ENCODE measurements around the gene TMEM94.

Gene TMEM94

GRCh38 chr17:75480281-75480680, 23.8 kb downstream of the TMEM94 start:
- TF ChIP-seq ZNF274 (IDR thresholded peaks at IDR 0.05; ENCODE audit: low read depth, low read length), result no peak
- H3K4me3 ChIP-seq (ENCODE audit: low read length), result no peak overlapping the region

DNA sequence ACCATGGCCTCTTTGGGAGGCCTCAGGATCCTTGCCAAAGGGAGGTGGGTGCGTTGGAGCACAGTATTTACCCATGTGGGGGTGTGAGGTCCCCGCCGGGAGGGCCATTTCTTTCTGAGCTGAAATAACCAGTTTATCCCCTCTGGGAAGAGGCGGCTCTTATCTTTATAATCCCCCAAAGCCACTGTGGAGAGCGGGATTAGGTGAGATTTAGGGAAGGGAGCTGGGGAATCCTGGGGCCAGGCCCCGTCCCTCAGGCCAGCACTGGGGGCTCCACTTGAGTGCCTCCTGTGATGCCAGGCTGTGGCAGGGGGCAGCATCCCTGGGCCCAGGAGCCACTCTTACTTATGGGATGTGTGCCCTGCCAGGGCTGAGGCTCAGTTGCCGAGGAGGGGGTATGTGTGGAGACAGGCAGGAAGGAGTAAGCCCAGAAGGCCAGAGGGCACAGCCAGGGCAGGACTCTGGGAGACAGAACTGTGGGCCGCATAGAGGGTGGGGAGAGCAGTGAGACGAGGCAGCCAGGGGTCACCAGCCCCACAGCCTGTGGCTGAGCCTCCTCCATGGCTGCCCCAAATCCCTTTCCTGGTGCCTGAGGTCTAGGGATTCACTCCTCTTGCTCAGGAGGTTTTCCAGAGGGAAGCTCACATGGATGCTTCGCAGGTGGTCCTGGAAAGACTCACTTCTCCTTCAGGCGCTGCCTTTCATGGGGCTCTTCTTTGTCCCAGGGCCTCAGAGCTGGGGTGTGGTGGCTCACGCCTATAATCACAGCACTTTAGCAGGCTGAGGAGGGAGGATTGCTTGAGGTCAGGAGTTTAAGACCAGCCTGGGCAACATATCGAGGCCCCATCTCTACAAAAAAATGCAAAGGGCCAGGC, 25.0 kb downstream of the TMEM94 start:
- H3K4me3 ChIP-seq (ENCODE audit: low read length), result no peak overlapping the region
- TF ChIP-seq ZNF274 (IDR thresholded peaks at IDR 0.05; ENCODE audit: low read depth, low read length), result no peak

DNA sequence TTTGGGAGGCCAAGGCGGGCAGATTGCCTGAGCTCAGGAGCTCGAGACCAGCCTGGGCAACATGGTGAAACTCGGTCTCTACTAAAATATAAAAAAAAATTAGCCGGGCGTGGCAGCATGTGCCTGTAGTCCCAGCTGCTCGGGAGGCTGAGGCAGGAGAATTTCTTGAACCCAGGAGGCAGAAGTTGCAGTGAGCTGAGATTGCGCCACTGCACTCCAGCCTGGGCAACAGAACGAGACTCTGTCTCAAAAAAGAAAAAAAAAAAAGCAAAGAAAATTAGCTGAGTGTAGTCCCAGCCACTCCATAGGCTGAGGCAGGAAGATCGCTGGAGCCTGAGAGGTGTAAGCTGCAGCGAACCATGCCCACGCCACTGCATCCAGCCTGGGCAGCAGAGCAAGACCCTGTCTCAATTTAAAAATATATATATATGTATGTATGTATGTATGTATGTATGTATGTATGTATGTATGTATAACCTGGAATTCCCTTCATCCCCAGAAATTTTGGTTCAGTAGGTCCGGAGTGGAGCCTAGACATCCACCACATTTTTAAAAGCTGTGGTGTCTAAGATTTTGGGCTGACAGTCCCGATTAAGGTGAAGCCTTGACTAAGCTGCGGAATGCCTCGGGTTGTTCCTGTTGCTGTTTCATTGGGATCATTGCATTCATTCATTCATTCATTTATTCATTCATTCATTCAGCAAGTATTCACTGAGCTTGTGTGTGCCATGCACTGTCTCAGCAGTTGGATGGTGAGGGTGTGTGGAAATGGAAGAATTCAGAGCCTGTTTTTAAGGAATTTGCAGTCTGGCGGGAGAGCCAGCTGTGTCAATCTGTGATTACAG, 25.9 kb downstream of the TMEM94 start:
- TF ChIP-seq ZNF274 (IDR thresholded peaks at IDR 0.05; ENCODE audit: low read depth, low read length), result no peak
- H3K4me3 ChIP-seq (ENCODE audit: low read length), result no peak overlapping the region

- no peak overlapping the region for H3K4me3 ChIP-seq (ENCODE audit: low read length)
- no peak for TF ChIP-seq ZNF274 (IDR thresholded peaks at IDR 0.05; ENCODE audit: low read depth, low read length)
Observed at GRCh38 chr17:75485688-75486087, 29.3 kb downstream of the TMEM94 start.

- no peak for TF ChIP-seq ZNF274 (IDR thresholded peaks at IDR 0.05; ENCODE audit: low read depth, low read length)
Observed at GRCh38 chr17:75486151-75486550, 29.7 kb downstream of the TMEM94 start.

GRCh38 chr17:75486951-75487350, 30.5 kb downstream of the TMEM94 start:
- no peak overlapping the region for H3K4me3 ChIP-seq (ENCODE audit: low read length)
- TF ChIP-seq ZNF274 (IDR thresholded peaks at IDR 0.05; ENCODE audit: low read depth, low read length), result no peak

More at GRCh38 chr17:75486151-75486550, 29.7 kb downstream of the TMEM94 start:
- H3K4me3 ChIP-seq (ENCODE audit: low read length), result no peak overlapping the region

- TF ChIP-seq ZNF274 (IDR thresholded peaks at IDR 0.05; ENCODE audit: low read depth, low read length), result no peak
- H3K4me3 ChIP-seq (ENCODE audit: low read length), result no peak overlapping the region; the same call in 1 of the 2 replicates
Observed at GRCh38 chr17:75487351-75488070, 31.1 kb downstream of the TMEM94 start.

DNA sequence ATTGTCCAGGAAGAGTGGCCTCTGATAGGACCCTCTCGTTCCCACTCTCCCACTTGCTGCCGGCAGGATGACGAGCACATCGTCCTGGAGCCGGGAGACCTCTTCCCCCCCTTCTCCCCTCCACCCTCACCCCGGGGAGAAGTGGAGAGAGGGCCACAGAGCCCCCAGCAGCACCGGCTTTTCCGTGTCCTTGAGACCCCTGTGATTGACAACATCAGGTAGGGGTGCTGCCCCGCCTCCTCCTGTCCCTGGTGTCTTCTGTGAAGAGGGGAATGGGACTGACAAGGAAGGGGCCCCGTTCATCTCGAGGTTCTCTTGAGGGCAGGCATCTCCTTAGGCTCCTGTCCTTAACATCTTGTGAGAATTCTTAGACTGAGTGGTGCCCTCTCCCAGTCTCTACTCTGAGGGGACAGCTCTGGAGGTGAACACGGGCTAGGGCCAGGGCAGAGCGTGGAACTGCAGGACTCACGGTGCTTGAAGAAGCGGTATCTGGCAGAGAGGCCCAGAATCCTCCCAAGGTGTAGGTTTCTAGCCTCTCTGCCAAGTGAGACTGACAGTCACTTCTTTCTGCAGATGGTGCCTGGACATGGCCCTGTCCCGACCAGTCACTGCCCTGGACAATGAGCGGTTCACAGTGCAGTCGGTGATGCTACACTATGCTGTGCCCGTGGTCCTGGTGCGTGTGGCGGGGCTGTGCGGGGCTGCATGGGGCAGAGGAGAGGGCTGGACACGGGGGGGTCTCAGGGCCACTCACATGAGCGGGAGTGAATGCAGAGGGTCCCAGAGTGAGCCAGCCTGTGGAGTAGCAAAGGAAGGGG, 32.5 kb downstream of the TMEM94 start:
- no peak overlapping the region for H3K4me3 ChIP-seq (ENCODE audit: low read length)
- TF ChIP-seq ZNF274 (IDR thresholded peaks at IDR 0.05; ENCODE audit: low read depth, low read length), result no peak

DNA sequence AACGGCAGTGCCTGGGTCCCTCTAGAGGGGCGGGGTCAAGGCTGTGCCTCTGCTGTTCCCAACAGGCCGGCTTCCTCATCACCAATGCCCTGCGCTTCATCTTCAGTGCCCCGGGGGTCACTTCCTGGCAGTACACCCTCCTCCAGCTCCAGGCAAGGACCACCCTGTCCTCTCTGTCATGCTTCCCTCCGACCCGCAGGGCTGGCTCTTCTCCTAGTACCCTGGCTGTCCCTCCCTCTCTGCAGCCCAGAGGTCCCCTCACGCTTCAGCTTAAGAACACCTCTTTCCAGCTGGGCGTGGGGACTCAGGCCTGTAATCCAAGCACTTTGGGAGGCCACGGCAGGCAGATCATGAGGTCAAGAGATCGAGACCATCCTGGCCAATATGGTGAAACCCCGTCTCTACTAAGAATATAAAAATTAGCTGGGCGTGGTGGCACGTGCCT, 33.1 kb downstream of the TMEM94 start:
- TF ChIP-seq ZNF274 (IDR thresholded peaks at IDR 0.05; ENCODE audit: low read depth, low read length), result no peak
- H3K4me3 ChIP-seq (ENCODE audit: low read length), result no peak overlapping the region

DNA sequence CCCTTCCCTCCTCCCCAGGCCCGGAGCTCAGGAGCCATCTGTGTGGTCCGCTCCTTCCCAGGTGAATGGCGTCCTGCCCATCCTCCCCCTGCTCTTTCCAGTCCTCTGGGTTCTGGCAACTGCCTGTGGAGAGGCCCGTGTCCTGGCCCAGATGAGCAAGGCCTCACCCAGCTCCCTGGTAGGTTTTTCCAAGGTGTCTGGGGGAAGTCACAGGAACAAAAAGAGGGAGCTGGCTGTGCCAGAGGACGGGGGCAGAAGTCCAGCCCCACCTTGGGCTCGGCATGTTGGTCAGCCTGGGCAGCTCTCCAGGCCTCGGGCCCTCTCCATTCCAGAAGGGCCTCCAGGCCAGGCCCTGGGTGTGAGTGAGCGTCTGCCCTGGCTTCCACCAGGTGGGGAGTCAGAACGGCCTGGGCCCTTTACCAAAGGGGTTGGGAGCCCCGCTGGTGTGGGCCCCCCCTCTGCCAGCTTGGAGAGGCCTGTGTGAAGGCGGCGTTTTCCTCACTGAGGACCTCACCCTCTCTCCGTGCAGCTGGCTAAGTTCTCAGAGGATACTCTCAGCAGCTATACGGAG, 33.8 kb downstream of the TMEM94 start:
- TF ChIP-seq ZNF274 (IDR thresholded peaks at IDR 0.05; ENCODE audit: low read depth, low read length), result no peak

DNA sequence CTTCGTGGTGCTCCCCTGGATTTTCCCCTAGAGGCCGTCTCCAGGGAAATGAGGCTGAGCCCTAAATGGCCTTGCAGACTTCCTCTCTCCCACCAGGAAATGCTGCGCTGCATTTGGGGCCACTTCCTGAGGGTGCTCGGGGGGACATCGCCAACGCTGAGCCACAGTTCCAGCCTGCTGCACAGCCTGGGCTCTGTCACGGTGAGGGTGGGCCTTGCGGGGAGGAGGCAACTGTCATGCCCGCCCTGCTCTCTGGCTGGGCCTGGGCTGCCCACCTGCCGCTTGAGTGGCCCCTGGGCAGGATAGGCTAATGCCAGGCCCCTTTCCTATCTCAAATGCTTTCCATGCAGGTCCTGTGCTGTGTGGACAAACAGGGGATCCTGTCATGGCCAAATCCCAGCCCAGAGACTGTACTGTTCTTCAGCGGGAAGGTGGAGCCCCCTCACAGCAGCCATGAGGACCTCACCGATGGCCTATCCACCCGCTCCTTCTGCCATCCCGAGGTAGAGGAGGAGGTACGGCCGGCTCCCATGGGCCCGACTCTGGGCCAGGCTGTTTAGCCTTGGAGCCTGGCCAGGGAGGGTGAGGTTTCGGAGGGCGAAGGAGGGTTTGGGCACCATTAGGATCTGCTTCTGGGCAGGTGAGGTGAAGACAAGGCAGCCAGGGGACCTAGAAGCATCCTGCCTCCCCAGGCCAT, 34.7 kb downstream of the TMEM94 start:
- TF ChIP-seq ZNF274 (IDR thresholded peaks at IDR 0.05; ENCODE audit: low read depth, low read length), result no peak
- no peak overlapping the region for H3K4me3 ChIP-seq (ENCODE audit: low read length)

More for the DNA sequence above, 33.8 kb downstream of the TMEM94 start:
- no peak overlapping the region for H3K4me3 ChIP-seq (ENCODE audit: low read length)

GRCh38 chr17:75491680-75492079, 35.2 kb downstream of the TMEM94 start:
- H3K4me3 ChIP-seq (ENCODE audit: low read length), result no peak overlapping the region
- no peak for TF ChIP-seq ZNF274 (IDR thresholded peaks at IDR 0.05; ENCODE audit: low read depth, low read length)

All from GM08714 (cell line).